Colonic mucosa (tissue), 4 donors: ENCODE data around the gene OPA3. TPM values are rescaled to one million over a fixed set of nuclear protein-coding genes. Genes with fewer than 3 reads are reported as not detected.

ENCODE experiments used
- DNase-seq: peaks from one replicate; pipeline ENCODE4 v3.0.0-alpha.2; 2020
- H3K27ac ChIP-seq: fragments of 200-600 bp; one replicate; pipeline ENCODE4 v1.8.0; 2021
- H3K27me3 ChIP-seq: fragments of 200-600 bp; one replicate; pipeline ENCODE4 v1.8.0; 2021
- H3K36me3 ChIP-seq: fragments of 200-600 bp; one replicate; pipeline ENCODE4 v1.8.0; 2021
- H3K4me1 ChIP-seq: fragments of 200-600 bp; one replicate; pipeline ENCODE4 v1.8.0; 2021; ENCODE audit warnings: mild to moderate bottlenecking
- H3K4me3 ChIP-seq: fragments of 200-600 bp; one replicate; pipeline ENCODE4 v1.8.0; 2021
- H3K9ac ChIP-seq, 2 donors: one replicate each; pipeline ENCODE4 v1.7.0; 2013; ENCODE audit warnings: control low read depth in 2 of 2, low read depth in 2 of 2, low read length in 2 of 2
- H3K9me3 ChIP-seq: fragments of 200-600 bp; one replicate; pipeline ENCODE4 v1.8.0; 2021
- CTCF ChIP-seq: fragments of 200-600 bp; IDR thresholded peaks from one replicate; pipeline ENCODE4 v1.8.0; 2022; ENCODE audit warnings: antibody characterized with exemption, mild to moderate bottlenecking
- intact Hi-C: fragments of 100-400 bp; cut with DNase I; formaldehyde crosslinking; loops from one replicate; pipeline ENCODE4 v1.14.1; 2022
- total RNA-seq, 2 donors: library from RNA; stranded (reverse); fragmentation: NEBNext Ultra II Directional in 1 of 2; extraction: Animal tissue kit (Norgen Biotek cat#: 25700) in 1 of 2; gene quantifications; one replicate each; pipeline ENCODE4 v1.2.1, GENCODE V29; 2021
- donor health status: healthy.
- donor health status: DM: no; HTN: no; CAD: no.
- donor health status: DM: no; HTN: no; CAD: no.

The OPA3 gene
- total RNA-seq, 2 donors from 2014 or later, result 12.4 to 14.8 TPM

- peak; percentile 17 for TF ChIP-seq CTCF
- intact Hi-C loops, result no loop called here
- H3K27me3 ChIP-seq, result no peaks in the 10 kb centered on the region
- peak overlapping the region; percentile 98 for H3K27ac ChIP-seq
- DNase-seq, result peak; percentile 98
- H3K9me3 ChIP-seq, result no peaks in the 10 kb centered on the region
- H3K4me1 ChIP-seq, result peaks cover 11% of the 10 kb centered on the region
- peak overlapping the region; percentile 99 for H3K4me3 ChIP-seq
- H3K36me3 ChIP-seq, result no peaks in the 10 kb centered on the region
- peak overlapping the region; percentile 90 to 98 for H3K9ac ChIP-seq
These were observed 78.2 kb downstream of the OPA3 start for GRCh38 chr19:45506246-45506988.

GRCh38 chr19:45505996-45506245 is 78.7 kb downstream of the OPA3 start:
- peak overlapping the region; percentile 98 for H3K27ac ChIP-seq
- intact Hi-C loops, result no loop called here
- peak overlapping the region; percentile 99 for H3K4me3 ChIP-seq
- no peaks in the 10 kb centered on the region for H3K9me3 ChIP-seq
- H3K4me1 ChIP-seq, result peaks cover 11% of the 10 kb centered on the region
- DNase-seq, result no peak
- H3K27me3 ChIP-seq, result no peaks in the 10 kb centered on the region
- no peak for TF ChIP-seq CTCF
- no peaks in the 10 kb centered on the region for H3K36me3 ChIP-seq
- H3K9ac ChIP-seq, result peak overlapping the region in 1 of 2 donors; percentile 82

GRCh38 chr19:45505151-45505995 is 79.2 kb downstream of the OPA3 start:
- Histone ChIP-seq H3K27me3 (no peaks in the 10 kb centered on the region), H3K9ac (peak overlapping the region in 1 of 2 donors; percentile 82), H3K27ac (peak overlapping the region; percentile 98), H3K4me1 (peaks cover 8% of the 10 kb centered on the region), H3K36me3 (no peaks in the 10 kb centered on the region), H3K9me3 (no peaks in the 10 kb centered on the region), H3K4me3 (no peak overlapping the region)
- TF ChIP-seq CTCF, result no peak
- intact Hi-C loops, result no loop called here
- no peak for DNase-seq

- peaks cover 4% of the 10 kb centered on the region for H3K27me3 ChIP-seq
- intact Hi-C loops, result no loop called here
- H3K36me3 ChIP-seq, result no peaks in the 10 kb centered on the region
- DNase-seq, result no peak
- H3K27ac ChIP-seq, result no peak overlapping the region
- no peak for TF ChIP-seq CTCF
- H3K4me3 ChIP-seq, result no peak overlapping the region
- peaks cover 5% of the 10 kb centered on the region for H3K4me1 ChIP-seq
- no peaks in the 10 kb centered on the region for H3K9me3 ChIP-seq
- H3K9ac ChIP-seq, result no peak overlapping the region
These were observed 80.7 kb downstream of the OPA3 start for GRCh38 chr19:45503909-45504308.

GRCh38 chr19:45502111-45502510 is 82.5 kb downstream of the OPA3 start:
- Histone ChIP-seq H3K36me3 (no peaks in the 10 kb centered on the region), H3K4me1 (peaks cover 14% of the 10 kb centered on the region), H3K9me3 (no peaks in the 10 kb centered on the region), H3K27me3 (peaks cover 17% of the 10 kb centered on the region), H3K27ac (peak overlapping the region; percentile 2), H3K9ac (no peak overlapping the region), H3K4me3 (no peak overlapping the region)
- DNase-seq, result no peak
- no peak for TF ChIP-seq CTCF
- intact Hi-C loops, result no loop called here
